ENCODE results near the gene AMOT. TPM values are rescaled to one million over a fixed set of nuclear protein-coding genes. Genes with fewer than 3 reads are reported as not detected.

AMOT gene
- total and polyA plus RNA-seq, 10 of the 15 experiments (the other 5 are each of a cell fraction or from before 2014, with no cell fraction given): 0.92 to 14.5 (median 2.9) TPM

- ATAC-seq: no peak
- H3K4me2 ChIP-seq (ENCODE audit: control insufficient read depth, insufficient read depth): no peak overlapping the region
- RAD21 ChIA-PET (ENCODE audit: unreplicated experiment): interaction anchor here (1.1 to 1.3 kb wide), 2 partner anchors 52 to 55 kb away, joined by 3 to 4 read pairs; no protein-coding TSS in a partner anchor
- 29% methylated on average over 2 of the region's 2 CpGs for WGBS (ENCODE audit: insufficient coverage, insufficient replicate concordance, low lambda C conversion rate, missing lambda C conversion rate)
- no peaks in the 10 kb centered on the region for H3K79me2 ChIP-seq (ENCODE audit: control insufficient read depth, insufficient read depth, low read length)
- CTCF ChIA-PET: no interaction called here
- no peaks in the 10 kb centered on the region; a peak in 1 of 4 replicates for H3K36me3 ChIP-seq (ENCODE audit: control insufficient read depth in 2 of 2, insufficient read depth in 2 of 2, low read length in 1 of 2)
- DNase-seq (ENCODE audit: low read depth, low spot score): no peak
- no peaks in the 10 kb centered on the region for H3K4me1 ChIP-seq (ENCODE audit: control insufficient read depth, insufficient read depth, low read length)
- FAIRE-seq: no peak
- H3K27me3 ChIP-seq (replicated peaks in 1 of 2; ENCODE audit: control insufficient read depth in 2 of 2, insufficient read depth in 2 of 2, low read length in 1 of 2): no peaks in the 10 kb centered on the region
- POLR2A ChIA-PET: no interaction called here
- H3K27ac ChIP-seq (ENCODE audit: control insufficient read depth, insufficient read depth): no peak overlapping the region
- no TSS peak for BruUV-seq (replicated peaks)
- H4K20me1 ChIP-seq (ENCODE audit: control insufficient read depth, insufficient read depth): no peaks in the 10 kb centered on the region
- TF ChIP-seq HCFC1 (IDR thresholded peaks at IDR 0.05; ENCODE audit: low read length) (no peak), JUNB (IDR thresholded peaks at IDR 0.05) (0 out of 2 replicates have a peak, but pooled peaks have one; percentile 25)
- SMC1A ChIA-PET (ENCODE audit: uncharacterized antibody, unreplicated experiment): interaction anchor here (0.7 to 0.8 kb wide), 2 partner anchors 21 to 207 kb away, joined by 3 to 4 read pairs; no protein-coding TSS in a partner anchor
- intact Hi-C loops (cut with micrococcal nuclease; ENCODE audit: unreplicated experiment) (no loop called here), in situ Hi-C loops (cut with MboI) (no loop called here)
- no peak overlapping the region for H2AFZ ChIP-seq (ENCODE audit: control insufficient read depth, low read depth, low read length)
- no peak overlapping the region for H3K4me3 ChIP-seq
- no peak overlapping the region for H3K9ac ChIP-seq (ENCODE audit: control insufficient read depth, insufficient read depth, low read length)
- H3K9me3 ChIP-seq (replicated peaks; ENCODE audit: control insufficient read depth, insufficient read depth, low read length): no peaks in the 10 kb centered on the region; the same call in 2 of the 3 replicates
These were observed 54.6 kb downstream of the AMOT start for GRCh38 chrX:112786076-112786475.

- intact Hi-C loops (cut with micrococcal nuclease; ENCODE audit: unreplicated experiment): no loop called here
- Histone ChIP-seq H2AFZ (ENCODE audit: control insufficient read depth, low read depth, low read length) (no peak overlapping the region), H3K36me3 (ENCODE audit: control insufficient read depth in 2 of 2, insufficient read depth in 2 of 2, low read length in 1 of 2) (no peaks in the 10 kb centered on the region; a peak in 2 of 4 replicates), H3K4me2 (ENCODE audit: control insufficient read depth, insufficient read depth) (no peak overlapping the region), H3K79me2 (ENCODE audit: control insufficient read depth, insufficient read depth, low read length) (no peaks in the 10 kb centered on the region), H3K27me3 (replicated peaks in 1 of 2; ENCODE audit: control insufficient read depth in 2 of 2, insufficient read depth in 2 of 2, low read length in 1 of 2) (no peaks in the 10 kb centered on the region), H3K4me3 (no peak overlapping the region), H3K9me3 (replicated peaks; ENCODE audit: control insufficient read depth, insufficient read depth, low read length) (no peaks in the 10 kb centered on the region; the same call in 2 of the 3 replicates), H3K4me1 (ENCODE audit: control insufficient read depth, insufficient read depth, low read length) (no peaks in the 10 kb centered on the region), H4K20me1 (ENCODE audit: control insufficient read depth, insufficient read depth) (no peaks in the 10 kb centered on the region), H3K9ac (ENCODE audit: control insufficient read depth, insufficient read depth, low read length) (no peak overlapping the region), H3K27ac (ENCODE audit: control insufficient read depth, insufficient read depth) (no peak overlapping the region)
- ChIA-PET SMC1A (ENCODE audit: uncharacterized antibody, unreplicated experiment) (no interaction called here), POLR2A (no interaction called here), RAD21 (ENCODE audit: unreplicated experiment) (interaction anchor here (1.3 kb wide), 1 partner anchor 51 kb away, joined by 4 read pairs; no protein-coding TSS in a partner anchor), CTCF (no interaction called here)
- 45% methylated on average over 5 of the region's 5 CpGs for WGBS (ENCODE audit: insufficient coverage, insufficient replicate concordance, low lambda C conversion rate, missing lambda C conversion rate)
- in situ Hi-C loops (cut with MboI): no loop called here
- FAIRE-seq (no peak), DNase-seq (ENCODE audit: low read depth, low spot score) (no peak), ATAC-seq (no peak)
- BruUV-seq (replicated peaks): no TSS peak
- TF ChIP-seq RB1 (IDR thresholded peaks at IDR 0.05; ENCODE audit: borderline replicate concordance) (no peak), POLR2AphosphoS2 (IDR thresholded peaks at IDR 0.05; ENCODE audit: low read depth, low read length) (no peak), PML (IDR thresholded peaks at IDR 0.05; ENCODE audit: low read length) (no peak), ETV6 (conservative IDR thresholded peaks at IDR 0.05 in 1 of 2, IDR thresholded peaks at IDR 0.05 in 1 of 2; ENCODE audit: borderline replicate concordance in 1 of 2, low read depth in 1 of 2) (no peak), TCF3 (IDR thresholded peaks at IDR 0.05; ENCODE audit: borderline replicate concordance, insufficient read depth, low read depth, low read length) (no peak), CREM (IDR thresholded peaks at IDR 0.05; ENCODE audit: low read depth) (no peak), CHD4 (IDR thresholded peaks at IDR 0.05) (no peak), PAX8 (IDR thresholded peaks at IDR 0.05) (no peak), BACH1 (IDR thresholded peaks at IDR 0.05; ENCODE audit: borderline replicate concordance) (no peak), ZBTB33 (IDR thresholded peaks at IDR 0.05) (no peak), NFXL1 (IDR thresholded peaks at IDR 0.05; ENCODE audit: borderline replicate concordance) (no peak), NBN (IDR thresholded peaks at IDR 0.05) (no peak), YY1 (IDR thresholded peaks at IDR 0.05; ENCODE audit: low read depth, low read length) (no peak), FOS (IDR thresholded peaks at IDR 0.05; ENCODE audit: borderline replicate concordance, extremely low read depth, insufficient read length) (no peak)
- TF ChIP-seq, protein P1, sequence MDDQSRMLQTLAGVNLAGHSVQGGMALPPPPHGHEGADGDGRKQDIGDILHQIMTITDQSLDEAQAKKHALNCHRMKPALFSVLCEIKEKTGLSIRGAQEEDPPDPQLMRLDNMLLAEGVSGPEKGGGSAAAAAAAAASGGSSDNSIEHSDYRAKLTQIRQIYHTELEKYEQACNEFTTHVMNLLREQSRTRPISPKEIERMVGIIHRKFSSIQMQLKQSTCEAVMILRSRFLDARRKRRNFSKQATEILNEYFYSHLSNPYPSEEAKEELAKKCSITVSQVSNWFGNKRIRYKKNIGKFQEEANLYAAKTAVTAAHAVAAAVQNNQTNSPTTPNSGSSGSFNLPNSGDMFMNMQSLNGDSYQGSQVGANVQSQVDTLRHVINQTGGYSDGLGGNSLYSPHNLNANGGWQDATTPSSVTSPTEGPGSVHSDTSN (IDR thresholded peaks at IDR 0.05; ENCODE audit: insufficient replicate concordance, low read depth, low read length): no peak
These were observed 55.3 kb downstream of the AMOT start for GRCh38 chrX:112785344-112785743.
